Esophagus squamous epithelium (tissue), 4 donors: ENCODE results near the gene UIMC1.

Source experiments
- POLR2A ChIP-seq, 4 donors: fragments of 450-650 bp; IDR thresholded peaks; one replicate each; pipeline ENCODE4 v1.6.1; 2017; ENCODE audit warnings: antibody characterized with exemption in 4 of 4, mild to moderate bottlenecking in 4 of 4, moderate library complexity in 3 of 4
- TF ChIP-seq, protein P1 (sequence below), 6 experiments: fragments of 450-650 bp in 4 of 6; fragments of 200-600 bp in 2 of 6; sonication (generic) in 2 of 6; IDR thresholded peaks; one replicate each; pipeline ENCODE4 v1.5.1; 2016 to 2019; ENCODE audit warnings: antibody characterized with exemption in 6 of 6, mild to moderate bottlenecking in 4 of 6, moderate library complexity in 4 of 6

DNA sequence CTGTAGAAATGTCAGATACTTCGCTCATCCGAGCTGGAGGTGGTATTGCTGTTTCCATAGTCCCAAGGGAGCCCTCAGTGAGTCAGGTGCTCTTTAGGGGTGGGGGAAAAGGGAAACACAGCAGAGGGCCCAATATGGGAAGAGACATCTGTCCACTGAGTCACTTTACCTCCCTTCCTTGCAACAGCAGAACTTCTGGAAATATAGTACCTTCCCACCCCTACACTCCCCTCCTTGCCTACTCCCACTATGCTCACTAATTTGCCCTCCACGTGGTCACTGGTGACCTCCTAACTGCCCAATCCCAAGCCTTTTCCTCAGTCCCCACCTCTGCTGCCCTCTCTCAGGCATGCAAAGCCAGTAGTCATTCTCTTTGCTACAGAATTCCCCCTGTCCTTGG is 109.3 kb downstream of the UIMC1 start:
- TF ChIP-seq, protein P1, sequence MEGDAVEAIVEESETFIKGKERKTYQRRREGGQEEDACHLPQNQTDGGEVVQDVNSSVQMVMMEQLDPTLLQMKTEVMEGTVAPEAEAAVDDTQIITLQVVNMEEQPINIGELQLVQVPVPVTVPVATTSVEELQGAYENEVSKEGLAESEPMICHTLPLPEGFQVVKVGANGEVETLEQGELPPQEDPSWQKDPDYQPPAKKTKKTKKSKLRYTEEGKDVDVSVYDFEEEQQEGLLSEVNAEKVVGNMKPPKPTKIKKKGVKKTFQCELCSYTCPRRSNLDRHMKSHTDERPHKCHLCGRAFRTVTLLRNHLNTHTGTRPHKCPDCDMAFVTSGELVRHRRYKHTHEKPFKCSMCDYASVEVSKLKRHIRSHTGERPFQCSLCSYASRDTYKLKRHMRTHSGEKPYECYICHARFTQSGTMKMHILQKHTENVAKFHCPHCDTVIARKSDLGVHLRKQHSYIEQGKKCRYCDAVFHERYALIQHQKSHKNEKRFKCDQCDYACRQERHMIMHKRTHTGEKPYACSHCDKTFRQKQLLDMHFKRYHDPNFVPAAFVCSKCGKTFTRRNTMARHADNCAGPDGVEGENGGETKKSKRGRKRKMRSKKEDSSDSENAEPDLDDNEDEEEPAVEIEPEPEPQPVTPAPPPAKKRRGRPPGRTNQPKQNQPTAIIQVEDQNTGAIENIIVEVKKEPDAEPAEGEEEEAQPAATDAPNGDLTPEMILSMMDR (IDR thresholded peaks at IDR 0.05), result no peak
- no peak for TF ChIP-seq POLR2A (IDR thresholded peaks at IDR 0.05)
